Endothelial cell of umbilical vein (primary cell): ENCODE results near the gene RTL10. TPM values are rescaled to one million over a fixed set of nuclear protein-coding genes. Genes with fewer than 3 reads are reported as not detected.

Source experiments
- BruUV-seq: library from RNA; stranded (reverse); fragments of 400-500 nt; replicated peaks from 2 replicates; lab custom pipeline; 2021; lab: Mats Ljungman, UMichigan
- CTCF ChIA-PET: fragments of 300-600, 350-600 bp; sonication (Branson Sonifier 250); formaldehyde crosslinking; loops from one replicate; lab custom pipeline; 2021; ENCODE audit warnings: antibody characterized with exemption, inconsistent platforms; lab: Charles Lee
- POLR2A ChIA-PET: fragments of 300-600, 350-600 bp; sonication (Branson Sonifier 250); formaldehyde crosslinking; loops from one replicate; lab custom pipeline; 2021; ENCODE audit warnings: antibody characterized with exemption, inconsistent platforms; lab: Charles Lee
- DNase-seq: peaks from one replicate; pipeline ENCODE4 v3.0.0-alpha.2; 2011; ENCODE audit warnings: low read depth, low spot score
- FAIRE-seq: peaks from 2 replicates; lab custom pipeline; 2011; peaks lifted over from hg19 to GRCh38; lab: Jason Lieb, UNC
- H2AFZ ChIP-seq: 2 replicates; pipeline ENCODE4 v1.6.0; 2012; ENCODE audit warnings: low read depth, low read length, control low read depth, inconsistent platforms
- H3K27ac ChIP-seq: 2 replicates; pipeline ENCODE4 v1.5.1; 2011; ENCODE audit warnings: low read depth, mild to moderate bottlenecking, control low read depth, low read length, moderate library complexity; ENCODE audit not compliant: insufficient read depth
- H3K27me3 ChIP-seq, 2 experiments: 2 replicates each; pipeline versions ENCODE4 v1.6.0 to v1.6.1; 2011; ENCODE audit warnings: low read length in 2 of 2, mixed read lengths in 1 of 2; ENCODE audit not compliant: control insufficient read depth in 2 of 2, insufficient read depth in 2 of 2
- H3K36me3 ChIP-seq, 2 experiments: 2 replicates in 1 of 2; 3 replicates in 1 of 2; pipeline ENCODE4 v1.5.1; 2011; ENCODE audit warnings: low read length in 2 of 2, mild to moderate bottlenecking in 1 of 2, moderate library complexity in 1 of 2; ENCODE audit not compliant: control insufficient read depth in 2 of 2, insufficient read depth in 2 of 2; ENCODE audit errors: extremely low read depth in 1 of 2
- H3K4me1 ChIP-seq: 3 replicates; pipeline ENCODE4 v1.5.1; 2011; ENCODE audit warnings: mild to moderate bottlenecking, low read length; ENCODE audit not compliant: control insufficient read depth, insufficient read depth; ENCODE audit errors: extremely low read depth
- H3K4me2 ChIP-seq: 2 replicates; pipeline ENCODE4 v1.6.1; 2011; ENCODE audit warnings: low read length, control low read depth, mixed read lengths; ENCODE audit not compliant: insufficient read depth
- H3K4me3 ChIP-seq, 3 experiments: fragments of 200-600 bp in 1 of 3; sonication (generic), shearing (Covaris generic) in 1 of 3; replicated peaks in 1 of 3; 2 replicates each; pipeline ENCODE4 v1.5.1; 2011 to 2016; ENCODE audit warnings: control low read depth in 3 of 3, low read length in 3 of 3, mild to moderate bottlenecking in 2 of 3, inconsistent platforms in 1 of 3, low read depth in 1 of 3, moderate library complexity in 1 of 3; ENCODE audit not compliant: insufficient read depth in 1 of 3
- H3K79me2 ChIP-seq: 2 replicates; pipeline ENCODE4 v1.6.0; 2012; ENCODE audit warnings: low read length, inconsistent platforms; ENCODE audit not compliant: control insufficient read depth, insufficient read depth
- H3K9ac ChIP-seq: replicated peaks from 2 replicates; pipeline ENCODE3; 2011; ENCODE audit warnings: low read length, control low read depth; ENCODE audit not compliant: insufficient read depth; ENCODE audit errors: extremely low read depth
- H3K9me1 ChIP-seq: replicated peaks from 3 replicates; pipeline ENCODE4 v1.6.0; 2011; ENCODE audit warnings: mild to moderate bottlenecking, low read length; ENCODE audit not compliant: control insufficient read depth, insufficient read depth; ENCODE audit errors: extremely low read depth
- H3K9me3 ChIP-seq: replicated peaks from 2 replicates; pipeline ENCODE4 v1.5.1; 2012; ENCODE audit warnings: low read length, inconsistent platforms; ENCODE audit not compliant: control insufficient read depth, insufficient read depth
- H4K20me1 ChIP-seq: replicated peaks from 2 replicates; pipeline ENCODE3; 2011; ENCODE audit warnings: mild to moderate bottlenecking, low read length; ENCODE audit not compliant: control insufficient read depth, insufficient read depth; ENCODE audit errors: extremely low read depth
- CTCF ChIP-seq, 2 donors: IDR thresholded peaks; 1 replicate in 1 of 2; 2 replicates in 1 of 2; pipeline ENCODE4 v1.5.1; 2011; ENCODE audit warnings: low read length in 2 of 2, mild to moderate bottlenecking in 2 of 2, moderate library complexity in 2 of 2, control low read depth in 1 of 2, inconsistent platforms in 1 of 2, low read depth in 1 of 2; ENCODE audit not compliant: insufficient read depth in 1 of 2; ENCODE audit errors: extremely low read depth in 1 of 2
- EZH2 ChIP-seq: IDR thresholded peaks from 2 replicates; pipeline ENCODE4 v1.6.1; 2012; ENCODE audit warnings: borderline replicate concordance, low read depth, mild to moderate bottlenecking, moderate library complexity, low read length, inconsistent platforms; ENCODE audit not compliant: severe bottlenecking
- FOS ChIP-seq: IDR thresholded peaks from 2 replicates; pipeline ENCODE4 v1.6.1; 2011; ENCODE audit warnings: mild to moderate bottlenecking, low read length, moderate library complexity, borderline replicate concordance; ENCODE audit not compliant: insufficient read depth
- GATA2 ChIP-seq: IDR thresholded peaks from 2 replicates; pipeline ENCODE4 v1.7.0; 2011; ENCODE audit warnings: low read depth, mild to moderate bottlenecking, moderate library complexity, mixed read lengths, low read length; ENCODE audit not compliant: insufficient read length, insufficient read depth
- JUN ChIP-seq: IDR thresholded peaks from 2 replicates; pipeline ENCODE4 v1.6.1; 2011; ENCODE audit warnings: borderline replicate concordance, low read depth; ENCODE audit not compliant: insufficient read length, insufficient read depth
- MAX ChIP-seq: IDR thresholded peaks from 2 replicates; pipeline ENCODE4 v1.6.1; 2011; ENCODE audit not compliant: insufficient read depth, insufficient read length
- MYC ChIP-seq: IDR thresholded peaks from one replicate; pipeline ENCODE4 v1.6.1; 2011; ENCODE audit warnings: mild to moderate bottlenecking, low read depth, low read length
- POLR2A ChIP-seq: IDR thresholded peaks from 2 replicates; pipeline ENCODE4 v1.6.1; 2012; ENCODE audit warnings: low read depth, mild to moderate bottlenecking, control low read depth, low read length
- POLR2AphosphoS5 ChIP-seq: IDR thresholded peaks from 2 replicates; pipeline ENCODE4 v1.6.1; 2012; ENCODE audit warnings: low read depth, mild to moderate bottlenecking, control low read depth, low read length, moderate library complexity; ENCODE audit not compliant: insufficient read depth
- dilution Hi-C: fragments of 300-500 bp; cut with MboI; formaldehyde crosslinking; loops from one replicate; pipeline ENCODE4 v1.15.0; 2019; ENCODE audit warnings: low sequenced_read_pairs; ENCODE audit not compliant: extremely low pct_ligation_motif_present
- intact Hi-C: fragments of 100-400 bp; cut with micrococcal nuclease; formaldehyde crosslinking; loops from one replicate; pipeline ENCODE4 v1.10.0; 2022
- polyA plus RNA-seq, 4 experiments: library from polyadenylated mRNA; depleted of rRNA in 3 of 4; stranded (reverse) in 3 of 4; unstranded in 1 of 4; fragments of >200 nt; gene quantifications; 2 replicates each; pipeline versions ENCODE4 v1.2.1 to v1.2.3, GENCODE V29; 2011 to 2012; ENCODE audit warnings: missing spikeins in 1 of 4
- total RNA-seq: library from RNA; stranded (reverse); gene quantifications from 2 replicates; pipeline ENCODE4 v1.2.3, GENCODE V29; 2021

Gene RTL10
- total and polyA plus RNA-seq, 2 donors (not counting 3 experiments of a cell fraction or from before 2014, with no cell fraction given), result 31.9 to 40.8 TPM

- ChIA-PET CTCF (interaction anchor here (6.5 kb wide), 1 partner anchor 173 kb away, joined by 51 read pairs; no protein-coding TSS in a partner anchor), POLR2A (no interaction called here)
- no TSS peak for BruUV-seq
- no peak overlapping the region for H3K27ac ChIP-seq
- peaks cover 1 to 6% of the 10 kb centered on the region in 2 experiments for H3K36me3 ChIP-seq
- H3K9ac ChIP-seq, result no peak overlapping the region
- H3K4me2 ChIP-seq, result no peak overlapping the region
- H3K9me3 ChIP-seq, result no peaks in the 10 kb centered on the region
- H3K4me1 ChIP-seq, result no peaks in the 10 kb centered on the region
- H3K79me2 ChIP-seq, result no peaks in the 10 kb centered on the region
- no peaks in the 10 kb centered on the region for H3K9me1 ChIP-seq
- intact Hi-C loops, result no loop called here
- FAIRE-seq, result no peak
- H2AFZ ChIP-seq, result no peak overlapping the region
- dilution Hi-C loops, result no loop called here
- H3K4me3 ChIP-seq, result no peak overlapping the region
- H3K27me3 ChIP-seq, result no peaks in the 10 kb centered on the region
- no peak for TF ChIP-seq MAX
- no peak for TF ChIP-seq GATA2
- no peak for TF ChIP-seq EZH2
- TF ChIP-seq CTCF (IDR thresholded peaks at IDR 0.05; ENCODE audit: extremely low read depth in 1 of 2, insufficient read depth in 1 of 2, low read depth in 1 of 2, low read length in 2 of 2), result no peak
- TF ChIP-seq POLR2AphosphoS5, result no peak
- TF ChIP-seq FOS, result no peak
- TF ChIP-seq MYC, result no peak
- TF ChIP-seq POLR2A, result no peak
- TF ChIP-seq JUN, result no peak
- no peaks in the 10 kb centered on the region for H4K20me1 ChIP-seq
- DNase-seq, result no peak
These were observed 48.8 kb upstream of the RTL10 start for GRCh38 chr22:19903513-19903912.
